Stomach smooth muscle (tissue), 2 donors: Measurements from ENCODE around the gene PTGFR.

ENCODE experiments used
- H3K27ac ChIP-seq: one replicate; pipeline ENCODE4 v1.7.0; 2013; ENCODE audit warnings: mild to moderate bottlenecking, low read length, inconsistent platforms
- H3K27me3 ChIP-seq, 2 donors: one replicate each; pipeline ENCODE4 v1.7.0; 2013; ENCODE audit warnings: low read length in 2 of 2; ENCODE audit not compliant: insufficient read depth in 2 of 2, control insufficient read depth in 1 of 2
- H3K36me3 ChIP-seq, 2 donors: one replicate each; pipeline ENCODE4 v1.7.0; 2013; ENCODE audit warnings: low read length in 2 of 2; ENCODE audit not compliant: control insufficient read depth in 2 of 2, insufficient read depth in 2 of 2
- H3K4me1 ChIP-seq: one replicate; pipeline ENCODE4 v1.7.0; 2013; ENCODE audit warnings: low read length; ENCODE audit not compliant: control insufficient read depth, insufficient read depth
- H3K4me3 ChIP-seq, 2 donors: one replicate each; pipeline ENCODE4 v1.7.0; 2013; ENCODE audit warnings: low read length in 2 of 2
- H3K9ac ChIP-seq, 2 donors: one replicate each; pipeline ENCODE4 v1.7.0; 2013; ENCODE audit warnings: low read length in 2 of 2, mild to moderate bottlenecking in 1 of 2
- H3K9me3 ChIP-seq, 2 donors: one replicate each; pipeline ENCODE4 v1.7.0; 2013; ENCODE audit warnings: low read length in 2 of 2; ENCODE audit not compliant: control insufficient read depth in 2 of 2
- donor health status: healthy.
- donor health status: Pancreatic carcinoma.

Gene PTGFR

DNA sequence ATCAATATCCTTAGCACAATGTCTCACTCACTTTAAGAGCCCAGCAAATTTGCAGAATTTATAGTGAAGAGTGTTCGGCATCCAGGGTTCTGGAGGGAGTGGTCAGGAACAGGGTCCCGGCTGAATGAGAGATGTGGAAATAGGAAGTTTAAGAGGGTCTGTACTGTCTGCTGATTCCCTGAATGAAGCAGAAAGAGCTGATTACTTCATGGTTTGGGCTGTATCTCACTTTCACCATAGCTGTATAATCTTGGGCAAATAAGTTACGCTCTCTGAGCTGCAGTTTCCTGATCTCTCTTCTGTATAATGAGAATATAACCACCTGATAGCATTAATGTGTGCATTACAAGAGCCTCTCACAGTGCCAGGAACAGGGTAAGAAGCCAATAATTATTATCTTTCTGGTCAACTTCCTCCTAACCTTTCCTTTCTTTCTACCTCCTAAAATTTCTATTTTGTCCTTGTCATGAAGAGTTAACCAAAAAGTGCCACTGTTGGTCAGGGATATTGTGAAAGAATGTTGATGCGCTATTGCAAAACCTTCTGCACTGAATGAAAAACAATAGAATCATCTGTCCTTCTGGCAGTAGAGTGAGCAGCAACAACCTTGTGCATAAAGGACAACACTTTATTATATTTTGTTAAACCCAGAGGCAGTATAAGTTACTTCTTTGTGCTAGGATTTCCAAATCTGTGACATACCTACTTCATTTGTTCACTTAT lies 14.7 kb upstream of the PTGFR start:
- Histone ChIP-seq H3K27me3 (no peaks in the 10 kb centered on the region), H3K36me3 (no peaks in the 10 kb centered on the region), H3K27ac (no peak overlapping the region), H3K9me3 (no peaks in the 10 kb centered on the region), H3K4me3 (no peak overlapping the region), H3K4me1 (no peaks in the 10 kb centered on the region), H3K9ac (no peak overlapping the region)

DNA sequence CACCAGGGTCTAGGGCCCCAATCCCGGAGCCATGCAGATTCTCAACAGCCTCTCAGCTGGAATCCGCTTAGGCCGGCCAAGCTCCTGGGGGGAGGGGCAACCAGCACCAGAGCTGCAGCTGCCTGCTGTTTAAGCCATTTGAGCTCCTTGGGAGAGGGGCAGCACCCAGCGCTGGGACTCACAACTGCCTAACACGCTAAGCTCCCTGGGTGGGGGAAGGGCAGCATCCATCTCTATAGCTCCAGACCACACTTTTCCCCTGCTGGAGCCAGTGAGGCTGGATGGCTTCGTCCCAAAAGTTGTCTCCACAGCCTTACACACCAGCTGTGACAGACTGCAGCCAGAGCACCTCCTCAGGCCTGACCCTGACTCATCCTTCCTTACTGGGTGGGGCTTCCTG lies 6.9 kb upstream of the PTGFR start:
- Histone ChIP-seq H3K4me1 (peaks cover 2% of the 10 kb centered on the region), H3K27me3 (no peaks in the 10 kb centered on the region), H3K27ac (no peak overlapping the region), H3K9ac (no peak overlapping the region), H3K36me3 (no peaks in the 10 kb centered on the region), H3K9me3 (no peaks in the 10 kb centered on the region), H3K4me3 (no peak overlapping the region)

DNA sequence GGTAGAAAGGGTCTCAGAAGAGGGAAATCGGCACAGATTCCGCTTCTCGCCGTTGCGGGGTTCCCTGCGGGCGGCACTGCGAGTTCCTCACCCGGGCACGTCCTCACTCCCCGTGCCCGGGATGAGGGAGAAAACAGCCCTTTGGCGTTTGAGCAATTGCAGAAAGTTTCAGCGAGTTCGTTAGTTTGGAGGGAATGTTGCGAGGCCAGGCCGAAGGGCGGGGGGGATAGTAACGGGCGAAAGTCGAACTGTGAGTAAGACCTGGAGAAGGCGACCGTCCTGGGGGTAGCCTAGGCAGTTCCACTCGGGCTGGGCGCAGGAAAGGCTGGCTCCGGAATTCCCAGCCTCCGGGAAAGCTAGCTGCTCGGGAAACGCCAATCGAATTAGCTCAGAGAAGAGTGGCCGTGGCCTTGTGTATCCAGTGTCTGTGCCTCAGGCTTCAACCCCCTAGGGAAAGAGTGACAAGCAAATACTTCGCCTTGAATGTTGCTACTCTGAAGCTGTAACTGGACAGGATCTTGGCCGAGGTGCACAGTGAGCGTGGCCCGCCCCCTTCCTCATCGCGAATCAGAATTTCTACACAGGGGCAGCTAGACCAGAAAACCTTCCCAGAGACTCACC lies 787 bp downstream of the PTGFR start:
- no peaks in the 10 kb centered on the region for H3K27me3 ChIP-seq
- H3K4me3 ChIP-seq, result peak overlapping the region; percentile 88 to 89
- peak overlapping the region; percentile 72 to 80 for H3K9ac ChIP-seq
- H3K27ac ChIP-seq, result peak overlapping the region; percentile 70
- peaks cover 14% of the 10 kb centered on the region for H3K4me1 ChIP-seq
- no peaks in the 10 kb centered on the region for H3K9me3 ChIP-seq
- no peaks in the 10 kb centered on the region for H3K36me3 ChIP-seq

DNA sequence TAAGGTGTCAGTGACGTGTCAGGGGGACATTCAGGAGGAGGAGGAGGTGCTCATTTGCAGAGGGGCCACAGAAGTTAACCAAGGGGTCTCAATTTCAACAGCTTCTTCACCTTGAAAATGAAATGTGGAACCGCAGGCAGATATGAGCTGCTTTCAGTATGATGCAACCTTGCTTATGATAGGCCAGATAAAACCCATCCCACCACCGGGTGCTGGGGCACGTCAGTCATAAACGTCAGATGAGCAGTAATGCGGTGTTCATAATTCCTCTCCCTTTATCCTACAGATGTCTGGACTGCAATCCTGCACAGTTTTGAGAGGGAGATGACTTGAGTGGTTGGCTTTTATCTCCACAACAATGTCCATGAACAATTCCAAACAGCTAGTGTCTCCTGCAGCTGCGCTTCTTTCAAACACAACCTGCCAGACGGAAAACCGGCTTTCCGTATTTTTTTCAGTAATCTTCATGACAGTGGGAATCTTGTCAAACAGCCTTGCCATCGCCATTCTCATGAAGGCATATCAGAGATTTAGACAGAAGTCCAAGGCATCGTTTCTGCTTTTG lies 1.7 kb downstream of the PTGFR start:
- Histone ChIP-seq H3K27me3 (no peaks in the 10 kb centered on the region), H3K36me3 (no peaks in the 10 kb centered on the region), H3K4me3 (peak overlapping the region in 1 of 2 donors; percentile 88), H3K9me3 (no peaks in the 10 kb centered on the region), H3K4me1 (peaks cover 14% of the 10 kb centered on the region), H3K9ac (no peak overlapping the region), H3K27ac (peak overlapping the region; percentile 70)

DNA sequence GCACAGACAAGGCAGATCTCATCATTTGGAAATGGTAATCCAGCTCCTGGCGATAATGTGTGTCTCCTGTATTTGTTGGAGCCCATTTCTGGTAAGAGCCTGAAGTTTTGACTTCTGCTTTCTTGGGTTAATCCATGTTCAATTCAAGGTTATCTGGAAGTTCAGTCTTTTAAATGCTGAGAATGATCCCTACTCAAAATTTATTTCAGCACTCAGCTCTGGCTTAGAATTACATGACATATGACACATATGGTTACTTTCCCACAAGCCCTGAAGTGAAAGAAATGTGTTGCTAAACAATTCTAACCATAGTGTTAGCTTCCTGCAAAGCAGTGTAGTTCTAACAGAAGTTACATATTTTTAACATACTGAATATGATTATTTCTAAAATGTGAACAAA lies 2.7 kb downstream of the PTGFR start:
- Histone ChIP-seq H3K9me3 (no peaks in the 10 kb centered on the region), H3K27me3 (no peaks in the 10 kb centered on the region), H3K9ac (no peak overlapping the region), H3K4me3 (peak overlapping the region in 1 of 2 donors; percentile 88), H3K27ac (no peak overlapping the region), H3K4me1 (peaks cover 14% of the 10 kb centered on the region), H3K36me3 (no peaks in the 10 kb centered on the region)

DNA sequence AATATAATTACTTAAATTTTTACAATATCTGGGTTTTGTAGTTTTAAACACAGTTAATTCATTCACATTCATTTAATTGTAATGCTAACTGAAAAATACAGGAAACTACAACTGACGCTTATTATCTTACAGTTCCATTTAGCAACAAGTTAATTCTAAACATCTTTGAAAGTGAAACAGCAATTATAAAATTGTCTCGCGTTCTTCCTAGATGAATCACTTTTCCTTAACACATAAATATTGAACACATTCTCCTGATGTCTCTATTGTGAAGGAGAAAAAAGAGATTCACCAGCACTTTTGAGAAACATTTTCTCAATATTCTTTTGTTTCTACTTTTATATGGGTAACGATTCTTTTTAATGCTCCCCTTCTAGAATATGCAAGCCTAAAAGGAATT lies 6.4 kb downstream of the PTGFR start:
- H3K36me3 ChIP-seq, result no peaks in the 10 kb centered on the region
- peak overlapping the region in 1 of 2 donors; percentile 64 for H3K4me3 ChIP-seq
- H3K4me1 ChIP-seq, result peaks cover 6% of the 10 kb centered on the region
- H3K27me3 ChIP-seq, result no peaks in the 10 kb centered on the region
- H3K9ac ChIP-seq, result peak overlapping the region in 1 of 2 donors; percentile 13
- no peak overlapping the region for H3K27ac ChIP-seq
- no peaks in the 10 kb centered on the region for H3K9me3 ChIP-seq

DNA sequence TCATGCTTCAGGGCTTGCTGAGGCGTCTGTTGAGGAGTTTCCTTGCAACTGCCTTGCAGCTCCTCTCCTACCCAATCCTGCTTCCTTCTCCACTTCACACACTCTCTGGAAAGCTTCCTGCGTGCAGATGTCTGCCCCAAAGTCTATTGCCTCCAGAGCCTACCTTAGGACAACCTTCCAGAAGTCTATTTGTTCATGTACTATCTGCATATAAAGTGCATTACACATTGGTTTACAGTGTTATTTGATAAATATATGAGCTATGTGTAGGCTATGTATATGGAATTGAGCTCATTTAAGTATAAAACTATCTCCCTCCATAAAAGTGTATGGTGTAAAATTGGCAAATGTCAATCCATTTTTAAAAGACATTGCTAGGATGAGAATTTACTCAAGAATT lies 9.8 kb downstream of the PTGFR start:
- Histone ChIP-seq H3K4me1 (no peaks in the 10 kb centered on the region), H3K9ac (no peak overlapping the region), H3K27me3 (no peaks in the 10 kb centered on the region), H3K36me3 (no peaks in the 10 kb centered on the region), H3K27ac (no peak overlapping the region), H3K4me3 (no peak overlapping the region), H3K9me3 (no peaks in the 10 kb centered on the region)

DNA sequence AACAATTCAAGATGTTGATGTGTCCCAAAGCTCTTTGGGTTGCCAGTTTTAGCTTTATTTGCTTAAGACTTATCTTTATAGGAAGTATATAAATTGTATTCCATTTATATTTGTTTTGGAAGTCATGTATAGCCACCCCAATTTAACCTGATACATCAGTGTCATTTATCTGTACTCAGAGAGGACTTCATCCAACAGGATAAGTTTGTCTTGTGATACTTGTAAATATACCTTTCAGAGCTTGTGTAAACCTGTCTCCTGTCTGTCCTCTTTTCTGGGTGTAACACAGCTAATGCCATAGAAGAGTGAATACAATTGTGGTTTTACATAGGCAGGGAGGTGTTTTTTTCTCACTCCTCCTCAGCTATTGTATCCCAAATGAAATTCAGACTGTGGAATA lies 10.4 kb downstream of the PTGFR start:
- no peaks in the 10 kb centered on the region for H3K36me3 ChIP-seq
- H3K9me3 ChIP-seq, result no peaks in the 10 kb centered on the region
- H3K9ac ChIP-seq, result no peak overlapping the region
- H3K27me3 ChIP-seq, result no peaks in the 10 kb centered on the region
- no peak overlapping the region for H3K4me3 ChIP-seq
- no peaks in the 10 kb centered on the region for H3K4me1 ChIP-seq
- no peak overlapping the region for H3K27ac ChIP-seq

DNA sequence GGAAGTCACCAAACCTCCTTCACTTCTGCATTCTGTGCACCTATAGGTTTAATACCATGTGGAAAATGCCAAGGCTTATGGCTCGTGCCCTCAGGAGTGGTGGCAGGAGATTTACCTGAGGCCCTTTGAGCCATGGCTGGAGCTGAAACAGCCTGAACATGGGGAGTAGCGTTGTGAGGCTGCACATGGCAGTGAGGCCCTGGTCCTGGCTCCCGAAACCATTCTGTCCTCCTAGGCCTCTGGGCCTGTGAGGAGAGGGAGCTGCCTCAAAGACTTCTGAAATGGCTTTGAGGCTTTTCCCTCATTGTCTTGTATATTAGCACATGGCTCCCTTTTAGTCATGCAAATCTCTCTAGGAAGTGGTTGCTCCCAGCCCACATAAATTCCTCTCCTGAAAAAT lies 20.6 kb downstream of the PTGFR start:
- no peaks in the 10 kb centered on the region for H3K36me3 ChIP-seq
- no peak overlapping the region for H3K9ac ChIP-seq
- no peak overlapping the region for H3K27ac ChIP-seq
- H3K9me3 ChIP-seq, result no peaks in the 10 kb centered on the region
- no peak overlapping the region for H3K4me3 ChIP-seq
- no peaks in the 10 kb centered on the region for H3K27me3 ChIP-seq
- no peaks in the 10 kb centered on the region for H3K4me1 ChIP-seq

DNA sequence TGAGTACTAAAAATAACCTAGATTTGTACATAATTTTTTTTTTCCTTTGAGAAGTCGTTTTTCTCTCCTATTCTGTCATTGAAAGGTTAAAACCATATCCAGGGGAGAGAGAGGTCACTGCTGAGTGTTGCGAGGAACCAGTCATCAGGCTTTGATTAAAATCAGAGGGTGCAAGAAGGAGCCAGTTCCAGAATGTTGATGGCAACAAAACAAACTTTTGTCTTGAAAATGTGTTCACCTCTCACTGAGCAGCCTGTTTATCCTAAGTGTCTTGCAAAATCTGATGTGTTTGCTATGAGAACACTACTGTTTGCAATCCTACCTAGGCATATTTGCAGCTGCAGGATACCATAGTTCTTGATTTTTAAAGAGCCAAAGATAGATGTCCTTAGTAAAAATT lies 25.9 kb downstream of the PTGFR start:
- no peak overlapping the region for H3K4me3 ChIP-seq
- H3K27ac ChIP-seq, result no peak overlapping the region
- no peaks in the 10 kb centered on the region for H3K4me1 ChIP-seq
- H3K36me3 ChIP-seq, result no peaks in the 10 kb centered on the region
- H3K9me3 ChIP-seq, result no peaks in the 10 kb centered on the region
- no peaks in the 10 kb centered on the region for H3K27me3 ChIP-seq
- no peak overlapping the region for H3K9ac ChIP-seq

DNA sequence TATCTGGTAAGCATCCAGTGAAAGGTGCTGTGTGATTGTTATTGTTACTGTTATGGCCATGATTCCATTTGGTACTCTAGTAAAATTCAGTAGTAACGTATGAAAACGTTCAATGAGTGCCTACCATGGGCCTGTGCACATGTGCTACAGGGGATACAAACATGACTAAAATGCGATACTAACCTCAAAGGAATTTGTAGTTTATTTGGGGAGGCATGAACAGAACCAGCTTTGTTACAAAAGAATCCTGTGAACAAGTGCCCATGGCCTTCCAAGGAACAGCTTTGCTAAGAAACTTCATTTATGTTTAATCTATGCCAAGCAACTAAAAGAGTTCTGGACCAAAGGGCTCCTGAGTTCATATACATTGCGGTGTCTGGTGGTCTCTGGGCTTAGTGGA lies 28.7 kb downstream of the PTGFR start:
- H3K4me1 ChIP-seq, result no peaks in the 10 kb centered on the region
- no peak overlapping the region for H3K9ac ChIP-seq
- H3K27me3 ChIP-seq, result no peaks in the 10 kb centered on the region
- H3K36me3 ChIP-seq, result no peaks in the 10 kb centered on the region
- no peak overlapping the region for H3K4me3 ChIP-seq
- H3K27ac ChIP-seq, result no peak overlapping the region
- H3K9me3 ChIP-seq, result no peaks in the 10 kb centered on the region
